NCI-H128 (cell line): ENCODE results near the gene CREBL2.
"Not testable (repeated sequence)": the region's sequence is repeated elsewhere in the genome, so short reads cannot be mapped to it uniquely, and the experiment has no call there.

ENCODE experiments used
- DNase-seq: peaks from one replicate; lab custom pipeline; 2025; ENCODE audit not compliant: unreplicated experiment; lab: John Stamatoyannopoulos, UW

Gene CREBL2

DNA sequence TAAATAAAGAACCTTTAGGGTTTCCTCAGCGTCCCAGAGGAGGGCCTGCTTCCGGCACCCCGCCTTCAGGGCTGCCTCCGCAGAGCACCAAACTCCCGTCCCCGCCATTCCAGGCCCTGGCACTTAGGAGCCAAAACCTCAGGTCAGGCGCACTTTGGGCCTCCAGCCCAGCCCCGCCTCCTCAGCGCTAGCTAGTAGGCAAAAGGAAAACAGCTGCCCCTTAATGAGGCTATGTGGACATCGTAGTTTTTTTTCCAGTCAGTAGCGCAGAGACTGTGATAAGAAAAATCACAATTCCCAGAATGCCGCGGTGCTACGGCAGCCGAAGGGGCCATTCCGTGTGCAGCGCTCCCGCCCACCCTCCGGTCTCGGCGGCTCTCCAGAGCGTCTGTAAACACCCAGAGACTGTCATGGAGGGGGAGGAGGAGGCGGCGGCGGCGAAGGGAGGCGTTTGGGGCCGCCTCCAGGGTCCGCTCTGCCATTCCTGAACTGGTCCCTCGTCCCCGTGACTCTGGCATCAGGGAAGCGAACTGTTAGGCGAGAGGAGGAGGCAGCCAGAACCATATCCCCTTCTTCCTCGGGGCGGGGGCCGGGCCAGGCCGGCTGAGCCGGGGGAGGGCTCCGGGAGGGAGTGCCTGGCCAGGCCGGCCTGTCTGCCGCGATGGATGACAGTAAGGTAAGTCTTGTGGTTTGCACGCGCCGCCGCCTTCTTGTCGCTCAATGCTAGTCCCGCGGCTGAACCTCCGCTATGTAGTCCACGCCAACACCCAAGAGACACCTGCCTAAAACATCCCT lies at the start of gene CREBL2:
Gene CREBL2, plus strand, starts transcription at position 365 of the 795 bp plus-strand sequence. Its CDS starts 297 bp downstream, at position 662.
- DNase-seq = peak; percentile 93

GRCh38 chr12:12562016-12562483 lies 49.6 kb upstream of the CREBL2 start:
- no peak for DNase-seq

GRCh38 chr12:12562585-12563261 lies 49.0 kb upstream of the CREBL2 start, which contains the start of gene DUSP16:
Gene DUSP16, minus strand, starts transcription at chr12:12562863. Its CDS starts 41,765 bp downstream, at chr12:12521098.
- peak; percentile 87 for DNase-seq

DNA sequence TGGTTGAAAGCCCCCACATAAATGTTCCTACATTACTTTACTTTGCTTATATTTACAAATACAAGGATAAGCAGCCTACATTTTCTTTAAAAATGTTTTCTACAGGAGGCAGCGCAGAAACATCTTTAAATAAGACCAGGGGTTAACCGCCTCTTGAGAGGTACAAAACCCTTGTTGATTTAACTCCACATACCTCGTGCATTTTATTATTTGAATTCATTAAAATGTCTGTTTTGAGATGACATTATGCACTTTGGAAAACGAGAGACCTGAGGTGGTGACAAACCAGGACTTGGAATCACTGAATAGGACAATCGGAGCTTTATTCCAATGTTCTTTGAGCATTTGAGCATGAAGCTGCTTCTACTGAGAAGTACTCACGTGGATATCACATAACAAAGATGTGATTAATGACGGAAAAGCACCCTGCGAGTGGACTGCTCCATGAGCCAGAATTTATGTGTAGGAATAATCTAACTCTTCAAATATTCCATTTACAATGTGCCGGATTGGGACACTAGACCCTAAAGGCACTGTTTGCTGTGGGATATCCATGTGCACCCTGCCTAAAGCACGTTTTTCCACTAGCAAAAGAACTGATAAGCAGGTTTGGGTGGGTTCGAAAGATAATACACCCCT lies 48.3 kb upstream of the CREBL2 start:
- DNase-seq = no peak

GRCh38 chr12:12564911-12565310 lies 46.8 kb upstream of the CREBL2 start:
- no peak for DNase-seq

- DNase-seq = not testable (repeated sequence)
These were observed 45.7 kb upstream of the CREBL2 start for GRCh38 chr12:12565971-12566370.

- no peak for DNase-seq
These were observed 39.0 kb upstream of the CREBL2 start for GRCh38 chr12:12572659-12573058.

DNA sequence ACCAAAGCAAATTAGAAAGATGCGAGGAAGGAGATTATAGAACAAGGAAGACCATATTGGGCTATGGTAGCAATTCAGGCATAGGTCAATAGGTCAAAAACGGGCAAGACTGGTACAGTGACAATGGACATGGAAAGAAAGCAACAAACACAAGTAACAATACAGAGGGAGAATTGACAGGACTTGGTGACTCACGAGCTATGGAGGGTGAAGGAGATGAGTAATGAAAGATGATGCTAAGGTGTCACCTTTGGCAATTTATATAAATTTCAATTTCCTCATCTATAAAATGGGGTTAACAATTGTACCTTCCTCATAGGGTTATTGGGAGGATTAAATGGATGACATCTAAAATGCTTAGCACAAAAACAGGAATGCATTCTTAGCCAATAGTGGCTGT lies 33.9 kb upstream of the CREBL2 start:
- no peak for DNase-seq

GRCh38 chr12:12580716-12581115 lies 31.0 kb upstream of the CREBL2 start:
- DNase-seq = not testable (repeated sequence)

GRCh38 chr12:12582193-12582881 lies 29.3 kb upstream of the CREBL2 start:
- no peak for DNase-seq

DNA sequence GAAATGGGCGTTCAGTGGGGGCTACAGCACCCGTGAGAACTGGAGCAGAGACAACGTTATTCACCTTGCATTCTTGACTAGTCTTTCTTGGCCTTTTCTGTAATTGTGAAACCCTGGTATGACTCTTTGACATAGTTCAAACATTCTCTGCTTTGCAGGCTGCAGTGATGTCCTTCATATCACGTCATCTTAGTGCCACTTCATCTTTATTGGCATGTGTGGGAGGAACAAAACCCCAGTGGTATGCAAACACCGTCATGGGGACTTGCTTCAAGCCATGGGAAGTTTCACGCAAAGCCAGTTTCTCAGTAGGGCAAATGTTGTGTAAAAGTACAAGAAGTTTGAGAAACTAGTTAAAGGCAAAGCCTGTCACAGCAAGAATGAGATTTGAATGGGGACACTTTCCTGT lies 28.8 kb upstream of the CREBL2 start:
- DNase-seq = no peak

DNA sequence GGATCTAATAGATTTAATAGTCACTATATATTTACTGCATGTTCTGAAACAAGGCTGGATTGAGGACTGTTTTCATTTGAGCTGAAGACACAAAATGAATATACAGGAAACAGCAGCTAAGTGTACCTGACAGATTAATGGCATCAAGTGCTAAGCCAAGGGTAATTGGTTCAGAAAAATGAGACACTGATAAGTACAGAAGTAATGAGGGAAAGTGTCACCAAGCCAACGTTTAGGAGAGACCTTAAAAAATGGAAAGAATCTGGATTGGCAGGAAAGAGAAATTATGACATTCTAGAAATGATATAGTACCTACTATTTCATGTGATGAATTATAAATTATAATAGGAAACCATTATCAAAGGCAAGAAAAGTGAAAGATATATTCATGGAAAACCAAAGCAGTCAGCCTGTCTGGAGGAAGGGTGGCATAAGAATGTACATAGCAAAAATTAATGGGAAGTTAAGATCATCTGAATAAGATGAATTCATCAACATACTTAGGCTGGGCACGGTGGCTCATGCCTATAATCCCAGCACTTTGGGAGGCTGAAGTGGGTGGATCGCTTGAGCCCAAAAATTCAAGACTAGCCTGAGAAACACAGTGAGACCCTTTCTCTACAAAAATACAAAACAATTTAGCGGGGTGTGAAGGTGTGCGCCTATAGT lies 28.0 kb upstream of the CREBL2 start:
- no peak for DNase-seq

- no peak for DNase-seq
These were observed 26.4 kb upstream of the CREBL2 start for GRCh38 chr12:12585115-12585863.

- no peak for DNase-seq
These were observed 24.6 kb upstream of the CREBL2 start for GRCh38 chr12:12586879-12587675.

DNA sequence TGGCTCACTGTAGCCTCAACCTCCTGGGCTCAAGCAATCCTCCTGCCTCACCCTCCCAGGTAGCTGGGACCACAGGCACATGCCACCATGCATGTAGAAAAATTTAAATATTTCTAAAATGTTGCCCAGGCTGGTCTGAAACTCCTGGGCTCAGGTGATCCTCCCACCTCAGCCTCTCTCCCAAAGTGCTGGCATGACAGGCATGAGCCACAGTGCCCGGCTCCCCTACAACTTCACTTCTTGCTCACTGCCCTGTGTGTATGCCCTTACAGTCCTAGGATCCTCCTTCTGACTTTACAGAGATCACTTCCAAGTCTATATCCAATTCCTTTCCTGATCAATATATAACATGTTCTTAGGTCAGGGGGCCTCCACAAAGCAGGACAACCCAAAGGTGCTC lies 23.8 kb upstream of the CREBL2 start:
- no peak for DNase-seq

GRCh38 chr12:12588436-12588835 lies 23.2 kb upstream of the CREBL2 start:
- not testable (repeated sequence) for DNase-seq

DNA sequence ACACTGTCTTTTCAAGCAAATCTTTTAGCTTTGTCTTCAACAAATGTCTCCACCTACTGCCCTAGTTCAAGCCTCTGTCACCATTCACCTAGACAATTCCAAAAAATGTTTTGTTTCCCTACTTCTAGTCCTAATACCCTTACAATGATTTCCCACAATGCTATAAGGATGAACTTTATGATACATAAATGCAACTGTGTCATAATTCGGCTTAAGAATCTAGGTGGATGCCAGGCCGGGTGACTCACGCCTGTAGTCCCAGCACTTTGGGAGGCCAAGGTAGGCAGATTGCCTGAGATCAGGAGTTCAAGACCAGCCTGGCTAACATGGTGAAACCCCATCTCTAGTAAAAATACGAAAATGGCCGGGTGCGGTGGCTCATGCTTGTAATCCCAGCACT lies 20.7 kb upstream of the CREBL2 start:
- DNase-seq = no peak

DNA sequence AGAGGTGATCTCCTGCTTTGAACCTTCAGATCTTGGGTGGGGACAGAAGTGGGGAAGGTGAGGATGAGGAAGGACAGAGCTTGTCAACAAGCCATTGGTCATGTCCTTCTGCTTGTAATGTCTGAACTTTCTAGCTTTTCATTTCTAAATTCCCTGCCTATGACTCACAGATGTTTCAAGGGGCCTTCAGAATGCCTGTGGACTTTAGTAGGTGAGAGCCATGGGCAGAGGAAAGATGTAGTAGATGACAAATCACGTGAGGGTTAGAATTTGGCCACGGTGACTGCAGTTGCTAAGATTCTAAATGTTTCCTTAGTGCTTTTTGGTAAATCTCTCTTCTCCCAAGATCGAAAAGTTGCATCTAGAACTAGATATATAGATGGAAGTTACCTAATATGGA lies 18.7 kb upstream of the CREBL2 start:
- DNase-seq = no peak

DNA sequence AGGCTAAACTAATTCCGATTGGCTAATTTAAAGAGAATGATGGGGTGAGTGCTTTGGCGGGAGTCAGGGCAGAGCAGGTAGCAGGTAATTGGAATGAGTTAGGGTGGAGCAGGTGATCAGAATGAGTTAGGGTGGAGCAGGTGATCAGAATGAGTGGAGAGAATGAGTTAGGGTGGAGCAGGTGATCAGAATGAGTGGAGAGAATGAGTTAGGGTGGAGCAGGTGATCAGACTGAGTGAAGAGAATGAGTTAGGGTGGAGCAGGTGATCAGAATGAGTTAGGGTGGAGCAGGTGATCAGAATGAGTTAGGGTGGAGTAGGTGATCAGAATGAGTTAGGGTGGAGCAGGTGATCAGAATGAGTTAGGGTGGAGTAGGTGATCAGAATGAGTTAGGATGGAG lies 15.7 kb upstream of the CREBL2 start:
- not testable (repeated sequence) for DNase-seq
